HG02970 (cell line): ENCODE measurements around the gene USP21.
A peak's percentile ranks its signal among the peaks of the same experiment; 100 is the strongest.

ENCODE experiments used
- ATAC-seq: cut with Tn5 transposase; IDR thresholded peaks from one replicate; pipeline ENCODE4 v1.9.1; 2021; ENCODE audit warnings: mild to moderate bottlenecking, moderate library complexity, moderate number of reproducible peaks; ENCODE audit not compliant: unreplicated experiment, low FRiP score

The USP21 gene

DNA sequence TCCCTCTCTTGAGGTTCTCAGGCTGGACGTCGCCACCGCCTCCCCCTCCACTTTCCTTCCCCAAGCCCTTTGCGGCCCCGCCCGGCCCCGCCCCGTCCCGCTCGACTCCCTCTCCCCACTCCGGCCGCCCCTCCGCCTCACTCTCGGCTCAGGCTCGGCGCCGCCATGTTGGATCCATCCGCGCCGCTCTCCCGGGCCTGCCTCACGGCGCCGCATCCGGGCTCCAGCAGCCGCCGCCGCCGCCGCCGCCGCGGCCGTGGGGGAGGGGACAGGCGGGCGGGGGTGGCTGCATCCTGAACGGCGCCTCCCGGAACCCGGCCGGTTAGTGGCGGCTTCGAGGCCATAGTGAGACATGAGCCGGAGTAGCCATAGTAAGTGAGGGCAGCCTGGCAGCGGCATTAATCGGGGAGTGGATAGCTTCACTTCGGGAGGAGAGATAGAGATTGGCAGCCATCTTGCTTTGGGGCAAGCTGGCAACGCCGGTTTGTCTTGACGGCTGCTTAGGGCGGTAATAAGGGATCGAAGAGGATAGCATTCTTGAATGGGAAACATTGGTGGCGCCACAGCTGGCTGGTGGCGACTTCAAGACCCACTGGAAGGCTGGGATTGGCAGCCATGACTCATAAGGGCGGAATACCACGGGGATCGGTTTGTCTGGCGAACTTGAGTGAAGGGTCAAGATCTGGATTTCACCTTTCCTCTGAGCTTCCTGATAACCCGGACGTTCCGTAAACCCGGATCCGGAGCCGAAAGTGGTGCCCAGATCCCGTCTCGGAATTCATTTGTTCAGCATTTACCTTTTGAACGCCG lies 26.7 kb upstream of the USP21 start, which contains the start of gene DEDD:
Gene DEDD (minus strand): TSS at position 258 of the 810 bp plus-strand sequence. CDS start 8,205 bp downstream, outside the sequence.
- peak; percentile 77 for ATAC-seq

- no peak for ATAC-seq
Measured at GRCh38 chr1:161133220-161133740, 26.0 kb upstream of the USP21 start.

- ATAC-seq: no peak
Measured at GRCh38 chr1:161137881-161138280, 21.4 kb upstream of the USP21 start.

- no peak for ATAC-seq
Measured at GRCh38 chr1:161138431-161138830, 20.9 kb upstream of the USP21 start.

DNA sequence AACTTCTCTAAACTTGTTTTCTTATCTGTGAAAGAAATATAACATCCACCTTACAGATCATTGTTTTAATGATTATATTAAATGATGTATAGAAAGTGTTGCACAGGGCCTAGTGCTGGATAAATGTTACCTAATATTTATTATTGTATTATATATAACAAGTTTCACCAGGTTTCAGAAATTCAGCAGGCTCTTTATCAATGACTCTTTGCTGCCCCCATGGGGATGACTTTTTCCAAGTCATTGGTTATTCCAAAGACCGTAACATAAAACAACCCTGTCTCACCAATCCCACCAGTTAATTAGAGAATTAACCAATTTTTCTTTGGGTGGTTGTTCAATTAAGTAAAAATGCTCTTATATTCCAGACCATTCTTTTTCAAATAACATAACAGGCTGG lies 19.5 kb upstream of the USP21 start:
- no peak for ATAC-seq

DNA sequence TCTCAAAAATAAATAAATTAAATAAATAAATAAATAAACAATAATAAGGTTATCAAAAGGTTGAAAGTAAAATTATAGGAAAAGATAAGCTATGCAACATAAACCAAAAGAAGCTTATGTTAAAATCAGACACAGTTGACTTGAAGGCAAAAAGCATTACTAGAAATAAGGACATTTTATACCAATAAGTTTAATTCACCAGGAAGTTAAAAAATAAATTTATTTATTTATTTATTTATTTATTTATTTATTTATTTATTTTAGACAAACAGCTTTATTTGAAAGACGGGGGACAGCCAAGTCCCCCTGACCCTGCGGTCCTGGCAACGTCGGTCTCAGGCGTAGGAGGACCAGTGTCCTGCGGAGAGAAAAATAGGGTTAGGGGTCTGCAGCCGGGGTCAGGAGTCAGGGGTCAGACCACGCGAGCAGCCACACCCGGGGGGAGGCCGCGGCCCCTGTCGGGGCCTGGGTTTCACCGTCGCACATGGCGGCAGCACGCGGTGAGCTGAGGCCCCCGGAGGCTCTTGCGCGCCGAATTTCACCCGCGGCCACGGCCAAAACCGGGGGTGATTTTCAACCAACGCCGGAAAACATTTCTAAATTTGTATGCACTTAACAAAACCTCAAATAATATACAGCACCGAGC lies 18.4 kb upstream of the USP21 start:
- ATAC-seq: no peak

DNA sequence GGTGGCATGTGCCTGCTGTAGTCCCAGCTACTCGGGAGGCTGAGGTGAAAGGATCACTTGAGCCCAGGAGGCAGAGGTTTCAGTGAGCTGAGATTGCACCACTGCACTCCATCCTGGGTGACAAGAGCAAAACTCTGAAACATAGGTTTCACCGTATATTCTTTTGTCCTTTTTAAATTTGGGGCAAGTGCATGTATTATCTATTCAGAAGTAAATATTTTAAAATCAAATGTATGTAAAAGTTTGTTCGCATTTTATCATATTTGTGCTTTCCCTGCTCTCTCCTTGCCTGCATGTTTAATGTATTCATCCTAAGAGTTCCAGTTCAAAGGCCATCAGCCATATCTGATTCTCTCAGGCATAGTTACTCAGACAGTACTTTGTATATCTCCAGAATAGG lies 13.5 kb upstream of the USP21 start:
- no peak for ATAC-seq

DNA sequence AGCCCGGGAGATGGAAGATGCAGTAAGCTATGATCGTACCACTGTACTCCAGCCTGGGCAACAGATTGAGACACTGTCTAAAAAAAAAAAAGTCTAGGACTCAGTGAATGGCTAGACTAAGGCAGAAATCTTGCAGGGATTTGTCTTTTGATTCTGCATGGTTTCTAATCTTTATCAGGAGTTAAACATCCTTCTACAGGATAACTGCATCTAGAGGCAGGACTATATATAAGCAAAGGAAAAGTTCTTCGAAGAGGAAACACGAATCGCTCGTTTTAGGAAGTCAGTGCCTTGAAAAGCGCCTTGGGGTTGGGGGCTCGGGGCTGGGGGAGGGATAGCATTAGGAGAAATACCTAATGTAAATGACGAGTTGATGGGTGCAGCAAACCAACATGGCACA lies 6.1 kb upstream of the USP21 start:
- ATAC-seq: no peak

- ATAC-seq: peak; percentile 62
Measured at GRCh38 chr1:161153682-161154337, 5.5 kb upstream of the USP21 start, which contains the start of gene UFC1. Gene UFC1, plus strand, starts transcription at chr1:161153978. Its CDS starts 20 bp downstream, at chr1:161153998.

DNA sequence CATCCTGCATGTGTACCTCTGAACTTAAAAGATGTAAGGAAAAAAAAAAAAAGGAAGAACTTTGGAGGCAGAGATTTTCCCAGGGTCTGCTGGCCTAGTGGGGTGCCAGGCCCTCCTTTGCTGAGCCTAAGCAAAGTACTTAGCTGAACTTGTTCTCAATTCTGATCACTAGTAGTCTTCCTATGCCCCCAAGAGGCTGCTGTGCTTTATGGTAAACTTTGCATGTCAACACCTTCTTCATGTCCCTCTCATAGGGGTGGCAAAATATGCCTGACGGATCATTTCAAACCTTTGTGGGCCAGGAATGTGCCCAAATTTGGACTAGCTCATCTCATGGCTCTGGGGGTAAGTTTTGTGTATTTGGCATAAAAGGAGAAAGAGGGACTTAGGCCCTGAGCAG lies 1.4 kb upstream of the USP21 start:
- ATAC-seq: no peak

DNA sequence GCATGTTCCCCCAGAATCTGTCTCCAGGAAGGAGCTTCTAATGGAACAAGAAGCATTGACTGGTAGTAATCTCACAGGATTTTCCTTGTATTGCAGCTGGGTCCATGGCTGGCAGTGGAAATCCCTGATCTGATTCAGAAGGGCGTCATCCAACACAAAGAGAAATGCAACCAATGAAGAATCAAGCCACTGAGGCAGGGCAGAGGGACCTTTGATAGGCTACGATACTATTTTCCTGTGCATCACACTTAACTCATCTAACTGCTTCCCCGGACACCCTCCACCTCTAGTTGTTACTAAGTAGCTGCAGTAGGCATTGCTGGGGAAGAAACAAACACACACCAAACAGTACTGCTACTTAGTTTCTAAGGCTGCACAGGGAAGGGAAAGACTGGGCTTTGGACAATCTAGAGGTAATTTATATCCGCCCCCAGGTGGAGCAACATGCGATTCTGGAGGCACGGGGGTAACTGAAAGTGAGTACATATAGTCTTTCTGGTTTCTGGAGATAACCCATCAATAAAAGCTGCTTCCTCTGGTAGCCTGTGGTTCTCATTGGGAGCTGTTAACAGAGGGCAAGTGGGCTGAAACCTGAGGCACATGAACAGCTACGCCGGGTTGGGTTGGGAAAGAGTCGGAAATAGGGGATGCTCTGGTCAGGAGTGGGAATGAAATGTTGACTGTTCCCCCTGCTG lies 837 bp upstream of the USP21 start:
- no peak for ATAC-seq

DNA sequence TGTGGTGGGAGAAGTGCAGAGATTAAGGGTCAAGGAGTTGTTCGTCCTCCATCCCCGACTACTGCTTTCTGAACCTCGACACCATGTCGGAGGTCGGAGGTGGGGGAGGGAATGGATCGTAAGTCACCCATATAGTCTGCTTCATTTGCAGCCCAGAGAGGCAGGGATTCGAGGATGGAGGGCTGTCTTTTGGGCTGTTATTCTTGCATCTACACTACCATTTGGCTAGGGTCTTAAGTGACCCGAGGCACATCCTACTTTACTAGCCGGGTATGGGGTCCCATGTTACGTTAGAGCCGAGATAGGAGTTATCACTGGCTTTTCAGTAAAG lies 578 bp downstream of the USP21 start:
- no peak for ATAC-seq

DNA sequence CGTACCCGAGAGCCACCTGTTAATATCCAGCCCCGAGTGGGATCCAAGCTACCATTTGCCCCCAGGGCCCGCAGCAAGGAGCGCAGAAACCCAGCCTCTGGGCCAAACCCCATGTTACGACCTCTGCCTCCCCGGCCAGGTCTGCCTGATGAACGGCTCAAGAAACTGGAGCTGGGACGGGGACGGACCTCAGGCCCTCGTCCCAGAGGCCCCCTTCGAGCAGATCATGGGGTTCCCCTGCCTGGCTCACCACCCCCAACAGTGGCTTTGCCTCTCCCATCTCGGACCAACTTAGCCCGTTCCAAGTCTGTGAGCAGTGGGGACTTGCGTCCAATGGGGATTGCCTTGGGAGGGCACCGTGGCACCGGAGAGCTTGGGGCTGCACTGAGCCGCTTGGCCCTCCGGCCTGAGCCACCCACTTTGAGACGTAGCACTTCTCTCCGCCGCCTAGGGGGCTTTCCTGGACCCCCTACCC lies 1.4 kb downstream of the USP21 start:
- ATAC-seq: no peak

DNA sequence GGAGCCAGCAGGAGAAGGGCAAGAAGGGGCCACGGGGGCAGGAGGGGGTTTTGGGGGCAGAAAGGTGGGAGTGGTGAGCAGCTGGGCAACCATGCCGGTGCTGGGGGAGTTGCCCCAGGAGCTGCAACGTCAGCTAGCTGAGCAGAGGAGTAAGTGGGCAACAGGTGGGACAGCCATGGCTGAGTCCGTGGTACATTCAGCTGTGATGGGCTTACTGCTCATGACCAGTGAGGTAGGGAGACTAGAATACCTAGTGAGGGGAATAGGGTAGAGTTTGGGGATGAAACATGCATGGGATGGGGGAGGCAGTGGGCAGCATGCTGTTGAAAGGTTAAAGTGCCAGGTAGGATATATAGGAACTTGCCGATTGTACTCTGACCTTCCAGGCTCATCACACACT lies 2.4 kb downstream of the USP21 start:
- ATAC-seq: no peak

GRCh38 chr1:161162052-161162451 lies 2.8 kb downstream of the USP21 start:
- no peak for ATAC-seq

DNA sequence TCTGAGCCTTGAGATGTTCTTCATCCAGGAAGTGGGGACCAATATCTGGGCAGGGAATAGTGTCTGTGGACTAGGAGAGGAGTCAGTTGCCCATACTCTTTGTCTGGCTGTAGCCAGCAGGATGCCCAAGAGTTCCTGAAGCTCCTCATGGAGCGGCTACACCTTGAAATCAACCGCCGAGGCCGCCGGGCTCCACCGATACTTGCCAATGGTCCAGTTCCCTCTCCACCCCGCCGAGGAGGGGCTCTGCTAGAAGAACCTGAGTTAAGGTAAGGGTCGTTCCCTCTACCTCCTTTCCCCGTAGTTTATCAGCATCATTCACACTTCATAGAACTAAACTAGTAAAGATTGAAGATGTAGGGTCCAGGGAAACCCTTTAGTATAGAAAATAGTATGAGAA lies 3.5 kb downstream of the USP21 start:
- ATAC-seq: no peak

GRCh38 chr1:161163793-161164192 lies 4.5 kb downstream of the USP21 start:
- no peak for ATAC-seq

- ATAC-seq: no peak
Measured at GRCh38 chr1:161164901-161165610, 5.8 kb downstream of the USP21 start.

GRCh38 chr1:161165742-161166668 lies 6.7 kb downstream of the USP21 start, which contains the start of gene PPOX:
Gene PPOX, plus strand, starts transcription at chr1:161166426. Its CDS starts 422 bp downstream, at chr1:161166848.
- peak; percentile 81 for ATAC-seq
